Lower leg skin (tissue), 3 donors: Measurements from ENCODE around the gene SPON1.

Experiments
- POLR2A ChIP-seq, 2 donors: fragments of 450-650 bp; IDR thresholded peaks; one replicate each; pipeline ENCODE4 v1.6.1; 2016 to 2017; ENCODE audit warnings: antibody characterized with exemption in 2 of 2, mild to moderate bottlenecking in 1 of 2, moderate library complexity in 1 of 2
- TF ChIP-seq, protein P1 (sequence below), 3 donors: fragments of 450-650 bp; IDR thresholded peaks; one replicate each; pipeline ENCODE4 v1.5.1; 2016; ENCODE audit warnings: antibody characterized with exemption in 3 of 3, mild to moderate bottlenecking in 3 of 3, moderate library complexity in 2 of 3

DNA sequence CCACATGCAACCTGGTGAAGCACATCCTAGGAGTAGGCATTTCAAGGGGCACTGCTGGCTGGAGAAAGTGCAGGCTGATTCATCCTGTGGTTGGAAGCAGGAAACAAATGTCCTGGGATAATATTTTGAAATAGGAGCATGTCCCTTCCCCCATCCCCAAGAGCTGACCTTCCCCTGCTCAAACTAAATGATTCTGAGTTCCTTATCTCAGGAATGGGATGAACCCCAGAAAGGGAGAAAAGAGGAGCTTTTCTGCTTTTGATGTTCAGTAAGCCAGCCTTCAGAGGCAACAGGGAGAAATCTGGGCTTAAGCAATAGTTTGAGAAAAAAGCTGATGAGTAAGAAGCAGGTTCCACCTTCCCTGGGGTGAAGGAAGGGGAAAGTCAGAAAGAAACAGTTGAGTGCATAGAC lies 19.5 kb upstream of the SPON1 start:
- TF ChIP-seq, protein P1, sequence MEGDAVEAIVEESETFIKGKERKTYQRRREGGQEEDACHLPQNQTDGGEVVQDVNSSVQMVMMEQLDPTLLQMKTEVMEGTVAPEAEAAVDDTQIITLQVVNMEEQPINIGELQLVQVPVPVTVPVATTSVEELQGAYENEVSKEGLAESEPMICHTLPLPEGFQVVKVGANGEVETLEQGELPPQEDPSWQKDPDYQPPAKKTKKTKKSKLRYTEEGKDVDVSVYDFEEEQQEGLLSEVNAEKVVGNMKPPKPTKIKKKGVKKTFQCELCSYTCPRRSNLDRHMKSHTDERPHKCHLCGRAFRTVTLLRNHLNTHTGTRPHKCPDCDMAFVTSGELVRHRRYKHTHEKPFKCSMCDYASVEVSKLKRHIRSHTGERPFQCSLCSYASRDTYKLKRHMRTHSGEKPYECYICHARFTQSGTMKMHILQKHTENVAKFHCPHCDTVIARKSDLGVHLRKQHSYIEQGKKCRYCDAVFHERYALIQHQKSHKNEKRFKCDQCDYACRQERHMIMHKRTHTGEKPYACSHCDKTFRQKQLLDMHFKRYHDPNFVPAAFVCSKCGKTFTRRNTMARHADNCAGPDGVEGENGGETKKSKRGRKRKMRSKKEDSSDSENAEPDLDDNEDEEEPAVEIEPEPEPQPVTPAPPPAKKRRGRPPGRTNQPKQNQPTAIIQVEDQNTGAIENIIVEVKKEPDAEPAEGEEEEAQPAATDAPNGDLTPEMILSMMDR (IDR thresholded peaks at IDR 0.05): no peak
- TF ChIP-seq POLR2A (IDR thresholded peaks at IDR 0.05): no peak
